Epithelial cell of proximal tubule (primary cell): ENCODE measurements around the gene STAC2. TPM values are rescaled to one million over a fixed set of nuclear protein-coding genes. Genes with fewer than 3 reads are reported as not detected.

Experiments
- DNase-seq: peaks from one replicate; pipeline ENCODE4 v3.0.0-alpha.2; 2011; ENCODE audit warnings: low read depth
- H3K4me3 ChIP-seq: 2 replicates; pipeline ENCODE4 v1.5.1; 2011; ENCODE audit warnings: low read depth, mild to moderate bottlenecking, low read length
- total RNA-seq: library from RNA; depleted of rRNA; stranded (reverse); fragments of >200 nt; gene quantifications from 2 replicates; pipeline ENCODE4 v1.2.3, GENCODE V29; 2015
- TF ChIP-seq, protein P1 (sequence below): conservative IDR thresholded peaks from 2 replicates; pipeline ENCODE4 v1.5.1; 2012; ENCODE audit warnings: low read depth, mild to moderate bottlenecking, low read length

Gene STAC2
- total RNA-seq, 1 donor from 2014 or later = not detected

DNA sequence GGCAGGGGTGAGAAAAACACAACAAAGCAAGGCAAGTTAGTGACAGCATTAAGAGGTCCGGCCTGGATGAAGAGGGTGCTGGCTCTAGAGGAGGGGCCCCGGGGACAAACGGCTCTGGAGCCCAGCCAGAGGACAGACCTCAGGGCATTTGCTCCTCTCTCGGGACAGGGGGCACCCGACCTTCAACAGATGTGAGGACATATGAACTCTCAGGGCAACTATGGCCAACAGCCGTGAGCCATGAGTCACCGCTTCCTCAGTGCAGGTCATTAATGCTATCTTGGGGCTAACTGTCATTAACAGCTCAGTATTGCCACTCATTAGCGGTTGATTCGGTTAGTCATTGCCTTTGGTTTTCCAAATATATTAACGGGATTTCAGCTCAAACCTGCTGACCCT, 50.1 kb downstream of the STAC2 start:
- no peak for DNase-seq

DNA sequence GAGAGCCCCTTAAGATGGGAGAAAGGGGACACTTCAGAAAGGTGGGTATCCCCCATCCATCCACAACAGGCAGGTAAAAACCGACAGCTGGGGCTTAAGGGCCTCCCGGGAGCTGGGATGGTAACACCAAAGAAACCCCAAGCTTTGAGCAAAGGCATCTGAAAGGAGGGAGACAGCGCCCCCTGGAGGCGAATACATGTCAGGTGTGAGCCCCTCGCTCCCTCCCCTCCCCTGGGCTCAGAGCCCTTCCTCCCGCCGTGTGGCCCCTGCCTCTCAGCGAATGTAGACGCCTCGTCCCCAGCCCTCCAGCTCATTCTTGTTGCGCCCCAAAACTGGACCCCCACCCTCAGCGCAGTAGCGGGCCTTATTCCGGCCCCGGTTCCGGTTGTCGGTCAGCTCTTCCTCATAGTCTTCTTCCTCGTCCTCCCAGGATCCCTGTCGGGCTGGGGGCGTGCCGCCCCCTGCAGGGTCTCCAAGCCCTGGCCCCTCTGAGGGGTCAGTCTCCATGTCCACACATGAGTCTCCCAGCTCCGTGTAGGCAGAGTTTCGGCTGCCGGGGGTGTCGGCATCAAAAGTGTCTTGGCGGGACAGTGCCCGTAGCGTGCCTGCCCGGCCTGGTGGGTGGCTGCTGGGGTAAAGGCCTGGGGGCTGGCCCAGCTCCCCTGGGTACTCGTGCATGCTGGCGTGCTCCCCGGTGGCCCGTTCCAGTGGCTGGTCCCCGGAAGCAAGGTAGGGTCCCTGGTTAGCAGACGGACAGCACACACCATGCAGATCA, 50.6 kb downstream of the STAC2 start:
- TF ChIP-seq, protein P1, sequence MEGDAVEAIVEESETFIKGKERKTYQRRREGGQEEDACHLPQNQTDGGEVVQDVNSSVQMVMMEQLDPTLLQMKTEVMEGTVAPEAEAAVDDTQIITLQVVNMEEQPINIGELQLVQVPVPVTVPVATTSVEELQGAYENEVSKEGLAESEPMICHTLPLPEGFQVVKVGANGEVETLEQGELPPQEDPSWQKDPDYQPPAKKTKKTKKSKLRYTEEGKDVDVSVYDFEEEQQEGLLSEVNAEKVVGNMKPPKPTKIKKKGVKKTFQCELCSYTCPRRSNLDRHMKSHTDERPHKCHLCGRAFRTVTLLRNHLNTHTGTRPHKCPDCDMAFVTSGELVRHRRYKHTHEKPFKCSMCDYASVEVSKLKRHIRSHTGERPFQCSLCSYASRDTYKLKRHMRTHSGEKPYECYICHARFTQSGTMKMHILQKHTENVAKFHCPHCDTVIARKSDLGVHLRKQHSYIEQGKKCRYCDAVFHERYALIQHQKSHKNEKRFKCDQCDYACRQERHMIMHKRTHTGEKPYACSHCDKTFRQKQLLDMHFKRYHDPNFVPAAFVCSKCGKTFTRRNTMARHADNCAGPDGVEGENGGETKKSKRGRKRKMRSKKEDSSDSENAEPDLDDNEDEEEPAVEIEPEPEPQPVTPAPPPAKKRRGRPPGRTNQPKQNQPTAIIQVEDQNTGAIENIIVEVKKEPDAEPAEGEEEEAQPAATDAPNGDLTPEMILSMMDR = peak; percentile 81
- no peak overlapping the region for H3K4me3 ChIP-seq
- DNase-seq = no peak

More for the DNA sequence above, 50.1 kb downstream of the STAC2 start:
- TF ChIP-seq, protein P1 = no peak
- no peak overlapping the region for H3K4me3 ChIP-seq

DNA sequence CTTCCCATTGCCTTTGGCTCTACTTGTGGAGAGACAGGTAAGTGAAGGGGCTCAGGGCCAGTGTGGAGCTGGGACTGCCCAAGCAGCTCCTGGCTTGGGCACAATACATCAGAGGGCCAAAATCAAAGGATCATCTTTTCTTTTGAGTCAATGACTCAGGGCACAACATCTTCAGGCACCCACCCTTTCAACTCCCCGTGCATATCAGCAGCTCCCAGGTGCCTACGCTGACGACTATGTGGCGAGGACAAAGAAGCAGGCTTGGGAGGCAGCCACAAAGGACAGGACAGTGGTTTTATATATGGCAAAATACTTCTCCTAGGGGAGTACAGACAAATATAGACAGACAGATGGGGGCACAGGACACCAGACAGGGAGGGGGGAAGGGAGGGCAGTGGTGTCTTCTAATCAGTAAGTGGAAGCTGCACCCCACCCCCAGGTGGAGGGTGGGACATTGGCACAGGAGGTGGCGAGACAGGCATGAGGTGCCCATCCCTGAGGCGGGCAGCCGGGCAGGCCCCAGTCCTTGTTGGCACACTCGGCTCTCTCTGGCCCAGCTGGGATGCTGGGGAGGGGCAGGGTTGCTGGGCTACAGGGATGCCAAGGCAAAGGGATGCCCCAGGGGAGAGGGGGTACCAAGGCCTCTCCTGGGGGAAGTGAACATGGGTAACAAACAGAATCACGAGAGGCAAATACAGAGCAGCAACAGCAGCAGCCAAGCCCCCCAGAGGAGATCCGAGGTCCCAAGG, 52.0 kb downstream of the STAC2 start:
- DNase-seq = no peak
- H3K4me3 ChIP-seq = no peak overlapping the region
- TF ChIP-seq, protein P1 = no peak

DNA sequence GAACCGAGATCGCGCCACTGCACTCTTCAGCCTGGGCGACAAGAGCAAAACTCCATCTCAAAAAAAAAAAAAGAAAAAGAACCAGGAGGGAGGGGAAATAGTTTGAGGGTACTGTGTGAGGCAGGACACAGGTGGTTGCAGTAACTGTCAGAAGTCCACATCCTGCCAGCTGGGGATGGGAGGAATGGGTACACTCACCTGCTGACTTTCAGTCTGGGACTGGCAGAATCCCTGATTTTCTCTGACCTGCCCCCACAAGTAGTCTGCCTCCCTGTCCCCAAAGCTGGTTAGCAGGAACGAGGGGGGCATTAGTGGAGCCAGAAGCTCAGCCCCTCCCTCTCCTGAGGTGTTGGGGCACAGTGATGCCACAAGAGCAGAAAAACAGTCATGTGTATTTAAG, 52.7 kb downstream of the STAC2 start:
- TF ChIP-seq, protein P1 = no peak

DNA sequence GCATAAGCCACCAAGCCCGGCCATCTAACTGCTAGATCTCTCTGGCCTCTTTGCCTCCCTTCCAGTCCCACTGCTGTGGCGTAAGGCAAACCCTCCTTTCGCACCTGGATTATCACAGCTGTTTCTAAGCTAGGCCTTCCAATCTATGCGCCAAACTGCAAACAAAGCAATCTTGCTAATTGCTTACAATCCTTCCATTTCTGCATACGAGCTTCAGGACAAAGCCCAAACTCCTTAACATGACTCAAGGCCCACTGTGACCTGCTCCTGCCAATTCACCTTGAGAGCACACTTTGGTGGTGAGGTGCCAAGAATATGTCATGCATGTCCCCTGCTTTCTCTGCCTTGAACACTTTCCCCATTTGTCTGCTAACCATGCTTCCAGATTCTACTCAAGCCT, 53.8 kb downstream of the STAC2 start:
- no peak for DNase-seq
- TF ChIP-seq, protein P1 = no peak
- H3K4me3 ChIP-seq = no peak overlapping the region

More for the DNA sequence above, 52.7 kb downstream of the STAC2 start:
- no peak for DNase-seq
- no peak overlapping the region for H3K4me3 ChIP-seq

DNA sequence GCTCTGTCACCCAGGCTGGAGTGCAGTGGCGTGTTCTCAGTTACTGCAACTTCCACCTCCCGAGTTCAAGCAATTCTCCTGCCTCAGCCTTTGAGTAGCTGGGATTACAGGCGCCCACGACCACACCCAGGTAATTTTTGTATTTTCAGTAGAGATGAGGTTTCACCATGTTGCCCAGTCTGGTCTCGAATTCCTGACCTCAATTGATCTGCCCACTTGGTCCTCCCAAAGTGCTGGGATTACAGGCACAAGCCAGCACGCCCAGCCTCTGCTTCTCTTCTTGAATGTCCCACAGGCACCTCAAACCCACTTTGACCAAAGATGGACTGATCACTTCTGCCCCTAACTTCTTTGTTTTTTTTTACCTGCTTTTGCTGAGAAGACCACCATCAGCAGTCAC, 55.2 kb downstream of the STAC2 start:
- H3K4me3 ChIP-seq = no peak overlapping the region
- TF ChIP-seq, protein P1 = no peak
- DNase-seq = no peak
